ENCODE data around the gene LYSET.

GRCh38 chr14:93207468-93208308, 22.6 kb downstream of the LYSET start:
- peak; percentile 58 for TF ChIP-seq CTCF (IDR thresholded peaks at IDR 0.05)
- no peak for TF ChIP-seq EZH2 (IDR thresholded peaks at IDR 0.05)

All from neural progenitor cell (in vitro differentiated cells).